Right lobe of liver (tissue), 6 donors: Measurements from ENCODE around the gene EMC9. TPM values are rescaled to one million over a fixed set of nuclear protein-coding genes. Genes with fewer than 3 reads are reported as not detected.
A peak's percentile ranks its signal among the peaks of the same experiment; 100 is the strongest.

Experiments
- ATAC-seq, 4 donors: fragments of 200-7000 bp; cut with Tn5 transposase; one replicate each; pipeline ENCODE4 v1.9.1; 2020; ENCODE audit warnings: mild to moderate bottlenecking in 4 of 4, moderate library complexity in 4 of 4
- DNase-seq, 3 donors: peaks; one replicate each; pipeline ENCODE4 v3.0.0-alpha.2; 2020
- H3K27ac ChIP-seq, 3 donors: fragments of 200-600 bp; one replicate each; pipeline ENCODE4 v1.8.0; 2022
- H3K27me3 ChIP-seq, 2 donors: fragments of 200-600 bp; one replicate each; pipeline ENCODE4 v1.8.0; 2022
- H3K36me3 ChIP-seq, 4 donors: fragments of 200-600 bp; sonication (generic) in 1 of 4; one replicate each; pipeline versions ENCODE4 v1.5.1 to v1.8.0; 2017 to 2022; ENCODE audit warnings: control low read depth in 1 of 4
- H3K4me1 ChIP-seq, 4 donors: fragments of 200-600 bp; sonication (generic) in 1 of 4; one replicate each; pipeline versions ENCODE4 v1.5.1 to v1.8.0; 2017 to 2022; ENCODE audit warnings: control low read depth in 1 of 4
- H3K4me3 ChIP-seq, 3 donors: fragments of 200-600 bp; one replicate each; pipeline ENCODE4 v1.8.0; 2022
- H3K9me3 ChIP-seq, 4 donors: fragments of 200-600 bp; sonication (generic) in 1 of 4; one replicate each; pipeline versions ENCODE4 v1.5.1 to v1.8.0; 2017 to 2022; ENCODE audit warnings: control low read depth in 1 of 4
- CTCF ChIP-seq, 4 donors: fragments of 200-600 bp in 3 of 4; fragments of 450-650 bp in 1 of 4; IDR thresholded peaks; one replicate each; pipeline versions ENCODE4 v1.5.1 to v1.8.0; 2016 to 2022; ENCODE audit warnings: antibody characterized with exemption in 4 of 4, mild to moderate bottlenecking in 2 of 4
- POLR2A ChIP-seq: fragments of 450-650 bp; IDR thresholded peaks from one replicate; pipeline ENCODE4 v1.6.1; 2017; ENCODE audit warnings: antibody characterized with exemption, mild to moderate bottlenecking
- WGBS: methylation state at CpG from one replicate; pipeline ENCODE4 v1.1.6; 2018; ENCODE audit warnings: low coverage, low lambda C conversion rate; ENCODE audit not compliant: insufficient coverage; ENCODE audit errors: missing lambda C conversion rate; 5-methylcytosine and 5-hydroxymethylcytosine counted together
- intact Hi-C, 2 donors: fragments of 100-400 bp; cut with DNase I; formaldehyde crosslinking; loops; one replicate each; pipeline versions ENCODE4 v1.11.2 to v1.14.1; 2022
- long read RNA-seq: library from polyadenylated mRNA; unstranded; transcript quantifications from one replicate; pipeline ENCODE4 v2.0.0, GENCODE V29; 2019
- total RNA-seq, 6 experiments: library from RNA; depleted of rRNA in 2 of 6; stranded (reverse); fragments of >200 nt in 2 of 6; fragmentation: NEBNext Ultra II Directional in 3 of 6; extraction: Animal tissue kit (Norgen Biotek cat#: 25700) in 3 of 6; gene quantifications; one replicate each; pipeline versions ENCODE4 v1.1.0 to v1.2.4, GENCODE V29; 2016 to 2023
- donor health status: DM: no; HTN: yes; CAD: no.
- donor health status: DM: no; HTN: no; CAD: no.
- donor health status: DM: no; HTN: no; CAD: no.
- donor health status: DM: no; HTN: yes; CAD: no.
- donor health status: DM: no; HTN: yes; CAD: no.

EMC9 gene, protein sequence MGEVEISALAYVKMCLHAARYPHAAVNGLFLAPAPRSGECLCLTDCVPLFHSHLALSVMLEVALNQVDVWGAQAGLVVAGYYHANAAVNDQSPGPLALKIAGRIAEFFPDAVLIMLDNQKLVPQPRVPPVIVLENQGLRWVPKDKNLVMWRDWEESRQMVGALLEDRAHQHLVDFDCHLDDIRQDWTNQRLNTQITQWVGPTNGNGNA
- 10 to 100 TPM; 10.2 to 21.4 (median 11.9) TPM for total RNA-seq
- long read RNA-seq, partial matches to known transcripts, result 0 of 3 reads
- long read RNA-seq, other reads (novel, unspliced or antisense), result 1 of 3 reads

DNA sequence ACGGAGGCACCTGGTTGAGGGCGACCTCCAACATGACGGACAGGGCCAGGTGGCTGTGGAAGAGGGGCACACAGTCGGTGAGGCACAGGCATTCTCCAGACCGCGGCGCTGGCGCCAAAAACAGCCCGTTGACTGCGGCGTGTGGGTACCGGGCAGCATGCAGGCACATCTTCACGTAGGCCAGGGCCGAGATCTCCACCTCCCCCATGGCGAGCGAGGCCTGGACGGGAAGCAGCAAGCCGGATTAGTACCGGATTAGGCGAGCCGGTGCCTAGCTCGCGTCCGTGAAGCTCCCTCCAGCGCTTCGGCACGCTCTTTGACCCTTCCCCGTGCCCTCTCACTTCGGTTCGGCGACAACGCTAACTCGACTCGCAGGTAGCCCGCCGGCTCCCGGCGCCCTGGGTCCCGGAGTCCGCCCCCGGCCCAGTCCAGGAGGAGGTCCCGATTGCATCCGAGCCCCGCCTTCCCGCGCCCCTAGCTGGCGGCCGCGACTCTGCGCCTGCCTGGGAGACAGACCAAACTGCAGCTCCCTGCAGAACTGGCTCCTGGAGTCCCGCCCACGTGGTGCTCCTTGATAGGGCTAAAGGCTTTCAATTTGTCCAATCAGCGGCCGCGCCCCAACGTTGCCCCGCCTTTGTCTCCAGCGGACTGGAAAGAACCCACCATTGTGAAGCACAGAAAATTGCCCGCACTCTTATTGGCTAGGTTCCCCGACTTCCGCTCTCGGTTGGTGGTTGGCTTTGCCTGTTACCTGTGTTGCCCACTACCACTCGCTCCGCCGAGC, at the start of gene EMC9:
Gene EMC9 (minus strand): TSS at position 495 of the 784 bp plus-strand sequence. CDS start 287 bp downstream, at position 208.
- intact Hi-C loops, result no loop called here
- H3K9me3 ChIP-seq, result no peaks in the 10 kb centered on the region
- DNase-seq, result peak; percentile 100
- peak; percentile 28 to 82 (median 41) for TF ChIP-seq CTCF (IDR thresholded peaks at IDR 0.05)
- TF ChIP-seq POLR2A, result peak; percentile 86
- peaks cover 0 to 47% (median 9%) of the 10 kb centered on the region in 4 donors for H3K4me1 ChIP-seq
- no peaks in the 10 kb centered on the region for H3K27me3 ChIP-seq
- ATAC-seq, result peak; percentile 89 to 95 (median 92)
- under 1% methylated on average over 26 of the region's 65 CpGs for WGBS
- peaks cover 0 to 32% (median 6%) of the 10 kb centered on the region in 4 donors for H3K36me3 ChIP-seq
- H3K4me3 ChIP-seq, result peak within 1 kb of the TSS; percentile 70 to 81 (median 75)
- H3K27ac ChIP-seq, result peak within 1 kb of the TSS; percentile 57 to 81 (median 77)

DNA sequence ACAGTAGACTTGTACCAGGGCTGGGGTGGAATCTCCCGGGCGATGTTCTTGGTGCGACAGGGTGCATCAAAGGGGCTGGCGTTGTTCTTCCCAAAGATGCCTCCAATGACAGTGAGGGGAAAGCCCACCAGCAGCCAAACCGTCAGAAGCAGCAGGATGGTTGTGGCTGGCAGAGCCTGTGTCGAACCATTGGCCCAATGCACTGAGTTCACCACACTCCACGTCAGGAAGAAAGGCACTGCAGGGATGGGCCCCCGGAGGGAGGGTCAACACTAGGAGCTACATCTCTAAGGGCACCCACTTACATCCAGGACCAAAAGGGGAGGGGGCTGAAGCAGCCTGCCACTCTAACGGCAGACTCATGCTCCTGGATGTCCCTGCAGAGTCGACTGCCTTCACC, 49.0 kb upstream of the EMC9 start:
- TF ChIP-seq POLR2A (no peak), CTCF (IDR thresholded peaks at IDR 0.05) (no peak)
- peaks cover 0 to 24% (median 2%) of the 10 kb centered on the region in 4 donors for H3K36me3 ChIP-seq
- no peak overlapping the region for H3K27ac ChIP-seq
- intact Hi-C loops, result no loop called here
- H3K9me3 ChIP-seq, result no peaks in the 10 kb centered on the region
- ATAC-seq (no peak), DNase-seq (no peak)
- H3K4me3 ChIP-seq, result no peak overlapping the region
- no peaks in the 10 kb centered on the region for H3K27me3 ChIP-seq
- WGBS, result 96% methylated on average over 4 of the region's 10 CpGs
- peaks cover 0 to 22% (median 7%) of the 10 kb centered on the region in 4 donors for H3K4me1 ChIP-seq

DNA sequence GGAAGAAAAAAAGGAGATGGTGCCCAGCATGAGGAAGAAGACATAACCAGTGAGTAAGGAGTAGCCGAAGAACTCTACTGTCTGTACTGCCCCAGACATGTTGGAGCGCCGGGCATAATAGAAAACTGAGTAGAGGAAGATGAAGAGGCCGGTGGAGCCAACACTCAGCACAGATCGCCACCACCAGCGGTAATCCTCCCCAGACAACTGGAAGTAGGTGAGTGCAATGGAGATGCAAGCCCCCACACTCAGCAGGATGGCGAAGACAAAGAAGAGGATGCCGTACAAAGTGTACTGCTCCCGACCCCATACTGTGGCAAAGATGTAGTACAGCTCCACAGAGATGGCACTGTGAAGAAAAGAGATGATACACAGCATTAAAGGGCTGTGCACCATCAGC, 48.1 kb upstream of the EMC9 start:
- no peak overlapping the region for H3K27ac ChIP-seq
- H3K4me3 ChIP-seq, result no peak overlapping the region
- peaks cover 0 to 16% (median 6%) of the 10 kb centered on the region in 4 donors for H3K4me1 ChIP-seq
- DNase-seq, result no peak
- no peak for ATAC-seq
- TF ChIP-seq CTCF (IDR thresholded peaks at IDR 0.05) (no peak), POLR2A (no peak)
- WGBS, result 73% methylated on average over 5 of the region's 9 CpGs
- H3K36me3 ChIP-seq, result peaks cover 0 to 30% (median 6%) of the 10 kb centered on the region in 4 donors
- no peaks in the 10 kb centered on the region for H3K9me3 ChIP-seq
- no peaks in the 10 kb centered on the region for H3K27me3 ChIP-seq
- intact Hi-C loops, result no loop called here

DNA sequence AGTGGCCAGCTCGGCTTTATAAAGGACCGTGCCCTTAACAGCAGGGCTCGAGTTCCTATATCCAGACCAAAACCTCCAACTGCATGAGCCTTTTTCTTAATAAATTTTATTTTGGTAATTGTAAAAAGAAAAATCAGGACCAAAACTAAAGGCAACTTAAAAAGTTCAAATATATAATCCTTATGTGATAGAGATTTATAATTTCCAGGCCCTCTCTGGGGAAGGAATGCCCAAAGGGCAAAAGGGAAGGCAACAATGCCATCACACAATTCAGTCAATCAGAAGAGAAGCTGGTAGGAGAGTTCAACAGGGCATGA, 47.6 kb upstream of the EMC9 start:
- Histone ChIP-seq H3K27me3 (no peaks in the 10 kb centered on the region), H3K4me3 (peak overlapping the region in 2 of 3 donors; percentile 74 to 82)
- intact Hi-C loops, result no loop called here

More for the DNA sequence above, 47.6 kb upstream of the EMC9 start:
- Histone ChIP-seq H3K9me3 (no peaks in the 10 kb centered on the region), H3K27ac (peak overlapping the region in 1 of 3 donors; percentile 21), H3K4me1 (peaks cover 0 to 12% (median 4%) of the 10 kb centered on the region in 4 donors), H3K36me3 (peaks cover 0 to 34% (median 8%) of the 10 kb centered on the region in 4 donors)
- DNase-seq (no peak), ATAC-seq (no peak)
- 2% methylated on average over 3 of the region's 3 CpGs for WGBS
- TF ChIP-seq POLR2A (no peak), CTCF (IDR thresholded peaks at IDR 0.05) (no peak)
